Heart left ventricle (tissue), 13 donors: Measurements from ENCODE around the gene TYMP.

Experiments used
- POLR2A ChIP-seq, 2 donors: fragments of 450-650 bp; IDR thresholded peaks; one replicate each; pipeline ENCODE4 v1.6.1; 2017; ENCODE audit warnings: antibody characterized with exemption in 2 of 2, mild to moderate bottlenecking in 2 of 2, moderate library complexity in 2 of 2
- TF ChIP-seq, protein P1 (sequence below), 12 donors: fragments of 200-600 bp; sonication (generic) in 4 of 12; IDR thresholded peaks; one replicate each; pipeline versions ENCODE4 v1.5.0 to v1.8.0; 2018 to 2022; ENCODE audit warnings: antibody characterized with exemption in 12 of 12, mild to moderate bottlenecking in 5 of 12
- donor health status: ischemic (EF 13 %, LVEDD 7.1; RV severe dilation, severe dysfunction).
- donor health status: DM: no; HTN: yes; CAD: no.
- donor health status: DM: no; HTN: no; CAD: no.
- donor health status: ischemic (EF 25% LVEDD 6.9; RV normal size, moderate dysfunction).
- donor health status: ischemic (EF 25% LVEDD 5.7; RV mildly dilated, moderate dysfunction).
- donor health status: ischemic (EF 35%, LVEDD 5.7; RV mildly dilated, moderate dysfunction).
- donor health status: nonischemic (EF 11% LVEDD 7.7; RV severe dilation, severe dysfunction).
- donor health status: DM: yes; HTN: yes; CAD: no.
- donor health status: PGD.
- donor health status: ischemic (EF 29% LVEDD 5.4; RV normal size, mild dysfunction).
- donor health status: nonischemic (EF 23%, LVEDD 6.1; RV moderate dilation, normal function).

DNA sequence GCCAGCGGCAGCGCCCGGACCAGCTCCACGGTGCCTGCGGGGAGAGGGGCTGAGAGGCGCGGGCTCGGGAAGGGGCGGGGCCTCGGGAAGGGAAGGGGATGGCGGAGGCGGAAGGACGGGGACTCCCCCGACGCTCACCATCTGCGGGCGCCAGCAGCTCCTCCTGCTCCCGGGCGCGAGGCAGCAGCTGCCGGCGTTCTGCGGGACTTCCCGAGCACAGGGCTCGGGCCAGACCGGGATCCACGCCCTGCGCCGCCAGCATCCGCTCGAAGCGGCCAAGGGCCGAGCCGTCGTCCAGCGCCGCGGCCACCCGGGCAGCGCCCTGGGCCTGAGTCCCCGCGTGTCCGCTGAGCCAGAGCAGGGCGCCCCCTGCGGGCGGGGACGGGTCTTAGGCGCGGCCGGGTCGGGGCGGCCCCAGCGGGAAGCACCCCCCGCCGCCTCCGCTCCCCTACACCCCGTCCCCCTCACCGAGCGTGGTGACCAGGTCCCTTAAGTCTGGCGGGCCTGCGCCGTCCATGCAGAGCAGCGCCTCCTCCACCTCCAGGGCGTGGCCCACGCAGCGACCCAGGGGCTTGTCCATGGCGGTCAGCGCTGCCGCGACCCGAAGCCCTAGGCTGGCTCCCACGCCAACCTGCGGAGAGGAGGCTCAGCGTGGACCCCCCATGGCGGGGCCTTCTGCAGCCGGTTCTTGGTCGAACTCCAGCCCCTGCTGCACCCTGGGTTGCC is 3.5 kb downstream of the TYMP start:
- TF ChIP-seq, protein P1, sequence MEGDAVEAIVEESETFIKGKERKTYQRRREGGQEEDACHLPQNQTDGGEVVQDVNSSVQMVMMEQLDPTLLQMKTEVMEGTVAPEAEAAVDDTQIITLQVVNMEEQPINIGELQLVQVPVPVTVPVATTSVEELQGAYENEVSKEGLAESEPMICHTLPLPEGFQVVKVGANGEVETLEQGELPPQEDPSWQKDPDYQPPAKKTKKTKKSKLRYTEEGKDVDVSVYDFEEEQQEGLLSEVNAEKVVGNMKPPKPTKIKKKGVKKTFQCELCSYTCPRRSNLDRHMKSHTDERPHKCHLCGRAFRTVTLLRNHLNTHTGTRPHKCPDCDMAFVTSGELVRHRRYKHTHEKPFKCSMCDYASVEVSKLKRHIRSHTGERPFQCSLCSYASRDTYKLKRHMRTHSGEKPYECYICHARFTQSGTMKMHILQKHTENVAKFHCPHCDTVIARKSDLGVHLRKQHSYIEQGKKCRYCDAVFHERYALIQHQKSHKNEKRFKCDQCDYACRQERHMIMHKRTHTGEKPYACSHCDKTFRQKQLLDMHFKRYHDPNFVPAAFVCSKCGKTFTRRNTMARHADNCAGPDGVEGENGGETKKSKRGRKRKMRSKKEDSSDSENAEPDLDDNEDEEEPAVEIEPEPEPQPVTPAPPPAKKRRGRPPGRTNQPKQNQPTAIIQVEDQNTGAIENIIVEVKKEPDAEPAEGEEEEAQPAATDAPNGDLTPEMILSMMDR (IDR thresholded peaks at IDR 0.05) = peak; percentile 53 to 84 (median 67)
- TF ChIP-seq POLR2A (IDR thresholded peaks at IDR 0.05) = peak in 1 of 2 donors; percentile 40
